Limb (tissue), 2 donors: Measurements from ENCODE around the gene TOMT.

Experiments used
- DNase-seq, 2 donors: peaks; one replicate each; pipeline ENCODE4 v3.0.0-alpha.2; 2016; ENCODE audit errors: extremely low spot score in 2 of 2

Gene TOMT

GRCh38 chr11:72085621-72086351, 19.9 kb upstream of the TOMT start:
- no peak for DNase-seq

DNA sequence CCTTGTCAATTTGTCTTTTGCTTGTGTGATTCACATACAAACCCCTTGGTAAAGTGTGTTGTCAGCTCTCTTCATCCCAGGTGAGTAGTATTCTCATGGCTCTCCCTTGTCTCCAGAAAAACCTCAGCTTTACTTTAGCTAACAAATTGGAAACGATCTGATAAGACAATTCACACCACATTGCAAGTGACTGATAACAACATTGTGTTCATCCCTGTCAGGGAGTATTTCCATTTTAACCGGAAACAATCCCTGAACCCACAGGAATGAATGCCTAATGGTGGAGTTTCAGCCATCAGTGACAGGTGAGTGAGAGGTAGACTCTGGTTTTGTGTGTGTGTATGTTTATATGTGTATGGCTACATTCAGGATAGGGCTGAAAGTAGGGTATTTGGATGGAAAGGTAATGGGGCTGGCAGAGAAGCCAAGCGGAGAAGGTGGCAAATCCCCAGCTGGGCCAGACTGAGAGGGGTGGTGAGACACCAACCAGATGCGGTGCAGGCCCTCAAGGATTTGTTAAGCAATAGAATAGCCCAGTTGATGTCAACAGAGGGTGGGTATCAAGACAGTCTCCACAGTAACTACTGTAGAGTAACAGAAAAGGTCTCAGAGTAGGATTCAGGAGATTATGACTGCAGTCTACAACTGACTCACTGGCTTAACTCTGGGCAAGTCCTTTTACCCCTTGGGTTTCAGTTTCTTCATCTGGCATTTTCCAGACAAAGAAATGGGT, 17.5 kb upstream of the TOMT start:
- DNase-seq, result no peak

GRCh38 chr11:72091292-72091691, 14.4 kb upstream of the TOMT start:
- peak; percentile 26 to 75 for DNase-seq

GRCh38 chr11:72098741-72099140, 7.0 kb upstream of the TOMT start:
- DNase-seq, result no peak

- DNase-seq, result no peak
Measured at GRCh38 chr11:72100009-72100408, 5.7 kb upstream of the TOMT start.

GRCh38 chr11:72100462-72100861, 5.3 kb upstream of the TOMT start:
- DNase-seq, result no peak

GRCh38 chr11:72102162-72102561, 3.6 kb upstream of the TOMT start:
- DNase-seq, result no peak

DNA sequence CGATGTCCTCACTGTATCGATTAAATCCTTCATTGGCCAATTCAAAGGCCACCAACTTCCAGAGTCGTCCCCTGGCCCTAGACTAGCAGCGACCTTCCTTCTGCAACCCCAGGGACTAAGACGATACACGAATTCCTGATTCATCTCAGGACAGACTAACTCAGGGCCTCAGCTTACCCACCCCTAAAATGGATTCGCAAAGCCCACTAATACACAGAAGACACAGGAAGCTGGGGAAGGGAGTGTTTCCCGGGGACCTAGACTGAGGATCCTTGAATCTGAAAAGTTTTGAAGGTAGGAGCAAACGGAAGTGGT, 3.1 kb upstream of the TOMT start:
- DNase-seq, result no peak

DNA sequence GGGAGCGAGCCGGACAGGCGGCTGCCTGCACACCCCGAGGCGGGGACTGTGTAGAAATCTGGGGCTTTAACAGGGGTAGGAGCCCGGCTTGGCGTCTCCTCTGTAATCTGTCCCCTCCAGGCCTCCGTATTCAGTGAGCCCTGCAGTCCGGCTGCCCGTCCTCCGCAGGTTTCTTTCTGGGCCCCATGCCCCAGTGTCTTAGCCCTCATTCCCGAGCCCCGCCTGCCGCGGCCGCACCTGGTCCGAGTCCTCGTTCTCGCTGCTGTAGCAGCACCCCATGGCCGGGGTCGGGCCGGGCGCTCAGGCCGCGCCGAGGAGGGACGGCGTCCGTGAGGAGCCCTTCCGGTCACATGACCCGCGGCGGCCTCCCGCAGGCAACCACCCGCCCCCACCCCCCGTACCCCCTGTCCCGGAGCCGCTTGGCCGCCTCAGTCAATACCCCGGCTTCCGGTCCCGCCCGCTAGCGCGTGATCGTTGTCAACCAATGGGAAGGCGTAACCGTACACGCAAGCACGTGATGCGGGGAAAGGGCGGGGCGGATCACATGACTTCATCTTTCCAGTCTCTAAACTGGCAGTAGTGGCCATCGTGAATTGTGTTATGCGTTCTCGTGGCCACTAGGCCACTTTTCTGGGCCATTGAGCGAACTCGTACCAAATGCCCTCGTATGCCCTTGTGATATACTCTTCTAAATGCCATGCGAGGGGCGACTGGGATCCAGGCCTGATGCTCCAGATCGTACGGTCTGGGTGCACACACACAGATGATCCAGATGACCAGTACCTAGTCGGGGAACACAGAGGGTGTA, 2.6 kb upstream of the TOMT start, which contains the start of gene LAMTOR1:
Gene LAMTOR1 (minus strand): TSS at position 352 of the 808 bp plus-strand sequence. CDS start 73 bp downstream, at position 279.
- DNase-seq, result peak; percentile 98 to 99

- no peak for DNase-seq
Measured at GRCh38 chr11:72103754-72104167, 2.0 kb upstream of the TOMT start.

DNA sequence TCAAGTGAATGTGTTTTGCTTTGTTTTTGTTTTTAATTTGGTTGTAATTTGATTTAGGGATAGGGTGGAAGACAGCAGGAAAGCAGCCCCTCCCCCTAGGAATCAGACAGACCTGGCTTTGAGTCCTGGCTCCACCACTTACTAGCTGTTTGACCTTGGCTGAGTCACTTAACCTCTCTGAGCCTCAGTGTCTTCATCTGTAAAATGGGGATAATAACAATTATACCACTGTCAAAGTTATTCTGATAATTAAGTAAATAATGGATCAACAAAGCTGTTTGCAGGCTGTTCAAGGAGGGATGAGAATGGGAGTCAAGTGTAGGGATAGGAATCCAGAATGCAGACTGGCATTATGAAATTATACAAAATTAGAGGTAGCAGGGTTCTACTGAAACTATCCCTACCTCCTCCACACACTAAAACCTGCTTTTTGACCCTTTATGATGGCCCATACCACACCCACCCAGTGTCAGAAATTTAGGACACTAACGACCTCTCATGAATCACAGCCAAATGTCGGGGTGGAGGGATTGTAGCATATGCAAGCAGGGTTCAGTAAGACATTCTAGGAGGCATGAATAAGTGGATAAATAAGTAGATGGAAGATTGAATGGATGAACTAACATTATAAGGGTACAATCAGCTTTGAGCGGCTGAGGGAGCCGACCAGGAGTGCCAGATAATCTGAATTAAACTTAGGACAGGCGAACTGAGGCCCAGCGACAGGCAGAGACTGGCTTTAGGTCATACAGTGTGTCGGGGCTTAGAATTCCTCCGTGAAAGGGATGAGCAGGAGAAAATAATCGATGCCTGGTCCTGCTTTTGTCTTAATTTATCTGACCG, 5.8 kb downstream of the TOMT start:
- DNase-seq, result no peak

- peak; percentile 98 to 99 for DNase-seq
Measured at GRCh38 chr11:72112143-72112977, 6.6 kb downstream of the TOMT start, which contains the start of gene ANAPC15. ANAPC15 (minus strand) TSS chr11:72112695; CDS start chr11:72111276, 1,419 bp downstream.

DNA sequence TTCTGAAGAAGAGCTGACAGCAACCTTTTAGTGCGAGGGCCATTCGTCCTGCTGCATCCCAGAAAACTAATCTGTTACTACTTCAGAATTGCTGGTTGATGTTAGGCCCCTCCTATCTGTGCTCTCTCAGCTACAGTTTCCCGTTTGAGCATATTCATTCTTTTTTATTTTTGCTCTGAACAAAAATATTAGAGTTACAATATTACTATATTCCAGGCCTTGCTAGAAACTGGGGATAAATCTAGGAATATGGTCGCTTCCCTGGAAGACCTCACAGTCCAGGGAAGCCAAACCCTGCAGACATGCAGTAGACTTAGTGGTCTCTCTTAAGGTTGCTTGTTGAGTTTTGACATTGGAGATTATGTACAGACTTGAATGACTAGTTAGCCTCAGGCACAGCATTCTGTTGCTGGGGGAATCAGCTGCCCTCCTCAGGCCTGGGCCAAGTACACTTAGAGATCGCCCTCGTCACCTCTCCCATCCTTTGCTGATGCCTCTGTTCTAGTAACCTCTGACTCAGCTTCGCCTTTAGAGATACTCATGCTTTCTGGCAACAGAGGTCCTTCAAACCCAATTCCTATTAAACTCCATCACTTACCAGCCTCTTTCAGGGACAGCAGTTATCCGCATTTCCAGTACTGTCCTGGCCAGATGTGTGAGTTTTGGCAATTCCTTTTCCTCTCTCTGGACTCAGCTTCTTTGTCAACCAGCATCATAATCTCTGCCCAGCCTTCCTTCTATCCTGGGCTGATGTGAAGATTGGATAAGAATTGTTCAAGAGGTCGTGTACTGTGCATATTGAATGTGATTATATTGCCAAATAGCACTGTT, 7.5 kb downstream of the TOMT start:
- DNase-seq, result no peak

- DNase-seq, result no peak
Measured at GRCh38 chr11:72114570-72114969, 8.8 kb downstream of the TOMT start.

- DNase-seq, result no peak
Measured at GRCh38 chr11:72116019-72116755, 10.5 kb downstream of the TOMT start.

DNA sequence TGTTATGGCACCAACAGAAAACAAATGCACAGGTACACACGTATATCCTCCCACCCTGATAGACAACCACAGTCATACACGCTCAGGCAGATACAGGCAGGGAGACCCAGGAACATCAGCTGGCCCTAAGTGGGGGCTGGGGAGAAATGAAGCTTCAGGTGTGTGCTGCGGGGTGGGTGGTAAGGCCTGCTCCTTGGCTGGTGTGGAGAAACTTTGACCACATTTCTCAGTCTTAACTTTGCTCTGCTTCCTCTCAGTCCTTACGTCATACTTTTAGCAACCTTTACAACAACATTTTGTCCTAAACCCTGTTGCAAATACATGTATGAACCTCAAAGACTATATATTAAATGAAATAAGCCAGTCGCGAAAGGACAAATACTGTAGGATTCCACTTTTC, 13.5 kb downstream of the TOMT start:
- DNase-seq, result no peak

DNA sequence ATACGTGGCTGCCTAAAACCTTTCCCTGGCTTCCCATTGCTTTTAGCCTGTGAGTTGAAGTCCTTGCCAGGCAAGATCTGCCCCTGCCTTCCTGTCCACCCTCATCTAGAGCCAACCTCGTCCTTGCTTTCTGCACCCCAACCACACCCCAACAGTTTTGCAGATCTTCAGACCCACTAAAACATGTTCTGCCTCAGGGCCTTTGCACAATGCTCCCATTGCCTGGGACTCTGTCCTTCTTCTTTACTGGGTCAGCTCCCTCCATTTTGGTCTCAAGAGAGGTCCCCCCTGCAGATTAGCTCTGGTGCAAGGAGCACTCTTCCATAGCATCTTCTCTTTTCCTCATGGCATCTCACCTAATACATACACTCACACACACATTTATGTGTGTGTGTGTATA, 15.2 kb downstream of the TOMT start:
- no peak for DNase-seq

DNA sequence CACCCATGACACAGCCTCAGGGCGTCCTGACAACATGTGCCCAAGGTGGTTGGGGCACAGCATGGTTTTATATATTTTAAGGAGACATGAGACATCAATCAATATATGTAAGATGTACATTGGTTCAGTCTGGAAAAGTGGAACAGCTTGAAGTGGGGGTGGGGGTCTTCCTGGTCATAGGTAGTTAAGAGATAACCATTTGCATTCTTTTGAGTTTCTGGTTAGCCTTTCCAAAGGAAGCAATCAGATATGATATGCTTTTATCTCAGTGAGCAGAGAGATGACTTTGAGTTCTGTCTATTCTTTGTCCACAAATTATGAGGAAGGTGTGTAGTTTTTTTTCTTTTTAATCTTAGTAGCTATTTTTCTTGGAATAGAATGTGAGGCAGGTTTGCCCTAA, 16.9 kb downstream of the TOMT start:
- no peak for DNase-seq
